ENCODE measurements around the gene BLOC1S5. TPM values are rescaled to one million over a fixed set of nuclear protein-coding genes. Genes with fewer than 3 reads are reported as not detected.

The BLOC1S5 gene
- total and polyA plus RNA-seq, 2 donors from 2014 or later = 20.2 to 27.6 TPM

DNA sequence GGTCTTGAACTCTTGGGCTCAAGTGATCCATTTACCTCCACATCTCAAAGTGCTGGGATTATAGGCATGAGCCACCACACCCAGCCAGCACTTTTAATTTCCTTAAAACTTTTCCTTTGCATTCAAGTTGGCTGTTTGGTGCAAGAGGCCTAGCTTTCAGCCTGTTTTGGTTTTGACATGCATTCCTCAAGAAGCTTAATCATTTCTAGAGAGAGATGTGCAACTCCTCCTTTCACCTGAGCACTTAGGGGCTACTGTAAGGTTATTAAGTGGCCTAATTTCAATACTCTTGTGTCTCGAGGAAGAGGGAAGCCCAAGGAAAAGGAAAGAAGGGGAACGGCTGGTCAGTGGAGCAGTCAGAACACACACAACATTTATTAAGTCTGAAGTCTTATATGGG, 13.8 kb upstream of the BLOC1S5 start:
- Histone ChIP-seq H3K4me3 (ENCODE audit: low read length in 3 of 3) (no peak overlapping the region), H3K27ac (ENCODE audit: low read depth in 2 of 2, low read length in 2 of 2) (peak overlapping the region; percentile 56 to 69), H3K4me1 (ENCODE audit: control insufficient read depth in 2 of 3, insufficient read depth in 2 of 3, low read depth in 1 of 3, low read length in 3 of 3) (peaks cover 0 to 25% (median 12%) of the 10 kb centered on the region in 3 donors), H3K9ac (ENCODE audit: low read length in 3 of 3) (no peak overlapping the region), H3K36me3 (ENCODE audit: control insufficient read depth in 2 of 3, insufficient read depth in 3 of 3, low read length in 3 of 3) (no peaks in the 10 kb centered on the region), H3K27me3 (ENCODE audit: control insufficient read depth, insufficient read depth, low read length) (no peaks in the 10 kb centered on the region), H3K9me3 (ENCODE audit: control insufficient read depth in 2 of 3, insufficient read depth in 1 of 3, low read length in 3 of 3) (no peaks in the 10 kb centered on the region)
- FAIRE-seq = no peak
- intact Hi-C loops (cut with DNase I) = no loop called here
- no peak for DNase-seq
- TF ChIP-seq, protein P1, sequence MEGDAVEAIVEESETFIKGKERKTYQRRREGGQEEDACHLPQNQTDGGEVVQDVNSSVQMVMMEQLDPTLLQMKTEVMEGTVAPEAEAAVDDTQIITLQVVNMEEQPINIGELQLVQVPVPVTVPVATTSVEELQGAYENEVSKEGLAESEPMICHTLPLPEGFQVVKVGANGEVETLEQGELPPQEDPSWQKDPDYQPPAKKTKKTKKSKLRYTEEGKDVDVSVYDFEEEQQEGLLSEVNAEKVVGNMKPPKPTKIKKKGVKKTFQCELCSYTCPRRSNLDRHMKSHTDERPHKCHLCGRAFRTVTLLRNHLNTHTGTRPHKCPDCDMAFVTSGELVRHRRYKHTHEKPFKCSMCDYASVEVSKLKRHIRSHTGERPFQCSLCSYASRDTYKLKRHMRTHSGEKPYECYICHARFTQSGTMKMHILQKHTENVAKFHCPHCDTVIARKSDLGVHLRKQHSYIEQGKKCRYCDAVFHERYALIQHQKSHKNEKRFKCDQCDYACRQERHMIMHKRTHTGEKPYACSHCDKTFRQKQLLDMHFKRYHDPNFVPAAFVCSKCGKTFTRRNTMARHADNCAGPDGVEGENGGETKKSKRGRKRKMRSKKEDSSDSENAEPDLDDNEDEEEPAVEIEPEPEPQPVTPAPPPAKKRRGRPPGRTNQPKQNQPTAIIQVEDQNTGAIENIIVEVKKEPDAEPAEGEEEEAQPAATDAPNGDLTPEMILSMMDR (IDR thresholded peaks at IDR 0.05; ENCODE audit: borderline replicate concordance, extremely low read depth, insufficient read depth) = no peak

DNA sequence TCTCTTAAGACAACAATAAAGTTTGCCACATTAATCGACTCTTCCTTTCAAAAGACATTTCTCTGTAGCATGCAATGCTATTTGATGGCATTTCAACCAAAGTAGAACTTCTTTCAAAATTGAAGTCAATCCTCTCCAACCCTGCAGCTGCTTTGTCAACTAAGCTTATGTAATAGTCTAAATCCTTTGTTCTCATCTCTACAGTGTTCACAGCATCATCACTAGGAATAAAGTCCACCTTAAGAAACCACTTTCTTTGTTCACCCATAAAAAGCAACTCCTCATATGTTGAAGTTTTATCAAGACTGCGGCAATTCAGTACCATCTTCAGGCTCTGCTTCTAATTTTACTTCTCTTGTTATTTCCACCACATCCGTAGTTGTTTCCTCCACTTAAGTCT, 11.5 kb upstream of the BLOC1S5 start:
- H3K36me3 ChIP-seq (ENCODE audit: control insufficient read depth in 2 of 3, insufficient read depth in 3 of 3, low read length in 3 of 3) = no peaks in the 10 kb centered on the region
- DNase-seq (no peak), FAIRE-seq (no peak)
- no peaks in the 10 kb centered on the region for H3K9me3 ChIP-seq (ENCODE audit: control insufficient read depth in 2 of 3, insufficient read depth in 1 of 3, low read length in 3 of 3)
- TF ChIP-seq, protein P1 (IDR thresholded peaks at IDR 0.05; ENCODE audit: borderline replicate concordance, extremely low read depth, insufficient read depth) = no peak
- no peak overlapping the region for H3K9ac ChIP-seq (ENCODE audit: low read length in 3 of 3)
- no peaks in the 10 kb centered on the region for H3K27me3 ChIP-seq (ENCODE audit: control insufficient read depth, insufficient read depth, low read length)
- intact Hi-C loops (cut with DNase I) = no loop called here
- H3K4me3 ChIP-seq (ENCODE audit: low read length in 3 of 3) = no peak overlapping the region
- peaks cover 0 to 20% (median 6%) of the 10 kb centered on the region in 3 donors for H3K4me1 ChIP-seq (ENCODE audit: control insufficient read depth in 2 of 3, insufficient read depth in 2 of 3, low read depth in 1 of 3, low read length in 3 of 3)
- no peak overlapping the region for H3K27ac ChIP-seq (ENCODE audit: low read depth in 2 of 2, low read length in 2 of 2)

DNA sequence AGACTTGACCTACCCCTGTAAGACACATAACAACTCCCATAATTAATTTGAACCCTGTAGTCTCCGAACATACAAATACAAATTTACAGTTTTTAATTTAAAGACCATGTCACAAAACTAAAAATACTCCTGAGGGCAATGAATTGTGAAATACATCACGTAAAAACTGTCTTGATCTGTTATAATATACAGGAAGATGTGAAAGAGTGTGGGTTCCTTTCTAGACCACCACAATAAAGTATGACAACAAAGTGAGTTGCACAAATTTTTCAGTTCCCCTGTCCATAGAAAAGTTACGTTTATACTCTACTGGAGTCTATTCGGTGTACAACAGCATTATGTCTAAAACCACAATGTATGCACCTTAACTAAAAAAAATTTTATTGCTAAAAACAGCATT, 11.0 kb upstream of the BLOC1S5 start:
- H3K9me3 ChIP-seq (ENCODE audit: control insufficient read depth in 2 of 3, insufficient read depth in 1 of 3, low read length in 3 of 3) = no peaks in the 10 kb centered on the region
- peaks cover 0 to 14% (median 5%) of the 10 kb centered on the region in 3 donors for H3K4me1 ChIP-seq (ENCODE audit: control insufficient read depth in 2 of 3, insufficient read depth in 2 of 3, low read depth in 1 of 3, low read length in 3 of 3)
- intact Hi-C loops (cut with DNase I) = no loop called here
- H3K27ac ChIP-seq (ENCODE audit: low read depth in 2 of 2, low read length in 2 of 2) = no peak overlapping the region
- FAIRE-seq = no peak
- no peak overlapping the region for H3K4me3 ChIP-seq (ENCODE audit: low read length in 3 of 3)
- no peak for DNase-seq
- TF ChIP-seq, protein P1 (IDR thresholded peaks at IDR 0.05; ENCODE audit: borderline replicate concordance, extremely low read depth, insufficient read depth) = no peak
- no peaks in the 10 kb centered on the region for H3K27me3 ChIP-seq (ENCODE audit: control insufficient read depth, insufficient read depth, low read length)
- H3K36me3 ChIP-seq (ENCODE audit: control insufficient read depth in 2 of 3, insufficient read depth in 3 of 3, low read length in 3 of 3) = no peaks in the 10 kb centered on the region
- no peak overlapping the region for H3K9ac ChIP-seq (ENCODE audit: low read length in 3 of 3)

DNA sequence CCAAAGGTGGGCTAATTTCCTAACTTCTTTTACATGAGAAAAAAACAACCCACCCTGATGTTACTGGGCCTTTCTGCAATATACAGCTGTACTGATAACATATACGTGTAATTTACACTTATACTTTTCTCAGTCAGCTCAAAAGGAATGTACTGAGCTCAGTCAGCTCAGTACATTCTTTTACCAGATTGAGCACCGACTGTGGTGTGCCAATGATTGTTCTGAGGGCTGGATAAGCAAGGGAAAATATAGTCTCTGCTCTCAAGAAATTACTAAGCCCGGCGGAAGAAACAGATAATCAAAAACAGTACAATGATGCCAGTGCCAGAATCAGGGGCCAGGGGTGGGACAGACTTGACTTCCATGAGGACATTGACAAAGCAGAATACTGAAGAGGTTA, 10.0 kb upstream of the BLOC1S5 start:
- H3K4me1 ChIP-seq (ENCODE audit: control insufficient read depth in 2 of 3, insufficient read depth in 2 of 3, low read depth in 1 of 3, low read length in 3 of 3) = peaks cover 0 to 7% (median 2%) of the 10 kb centered on the region in 3 donors
- DNase-seq (no peak), FAIRE-seq (no peak)
- no peaks in the 10 kb centered on the region for H3K36me3 ChIP-seq (ENCODE audit: control insufficient read depth in 2 of 3, insufficient read depth in 3 of 3, low read length in 3 of 3)
- intact Hi-C loops (cut with DNase I) = no loop called here
- TF ChIP-seq, protein P1 (IDR thresholded peaks at IDR 0.05; ENCODE audit: borderline replicate concordance, extremely low read depth, insufficient read depth) = no peak
- H3K27ac ChIP-seq (ENCODE audit: low read depth in 2 of 2, low read length in 2 of 2) = no peak overlapping the region
- H3K4me3 ChIP-seq (ENCODE audit: low read length in 3 of 3) = no peak overlapping the region
- no peaks in the 10 kb centered on the region for H3K9me3 ChIP-seq (ENCODE audit: control insufficient read depth in 2 of 3, insufficient read depth in 1 of 3, low read length in 3 of 3)
- H3K27me3 ChIP-seq (ENCODE audit: control insufficient read depth, insufficient read depth, low read length) = no peaks in the 10 kb centered on the region
- H3K9ac ChIP-seq (ENCODE audit: low read length in 3 of 3) = no peak overlapping the region

Data from kidney (tissue), 14 donors.